ENCODE measurements around the gene PRKN. TPM values are rescaled to one million over a fixed set of nuclear protein-coding genes. Genes with fewer than 3 reads are reported as not detected.

Gene PRKN
- total RNA-seq, 1 donor from 2014 or later: 1.2 TPM

DNA sequence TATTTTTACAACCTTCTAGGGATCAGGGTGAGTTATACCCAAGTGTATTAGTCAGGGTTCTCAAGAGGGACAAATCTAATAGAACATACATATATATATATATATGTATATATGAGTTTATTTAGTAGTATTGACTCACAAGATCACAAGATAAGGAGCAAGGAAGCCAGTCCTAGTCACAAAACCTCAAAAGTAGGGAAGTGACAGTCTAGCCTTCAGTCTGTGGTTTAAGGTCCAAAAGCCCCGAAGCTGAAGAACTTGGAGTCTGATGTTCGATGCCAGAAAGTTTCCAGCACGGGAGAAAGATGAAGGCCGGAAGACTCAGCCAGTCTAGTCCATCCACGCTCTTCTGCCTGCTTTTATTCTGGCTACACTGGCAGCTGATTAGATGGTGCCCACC, 821.0 kb downstream of the PRKN start:
- H3K27me3 ChIP-seq (ENCODE audit: control insufficient read depth, insufficient read depth, low read length): no peaks in the 10 kb centered on the region
- DNase-seq (ENCODE audit: low read depth): no peak
- H3K4me3 ChIP-seq (ENCODE audit: low read depth, low read length): no peak overlapping the region
- H3K36me3 ChIP-seq (ENCODE audit: control insufficient read depth, insufficient read depth, low read length): no peaks in the 10 kb centered on the region
- TF ChIP-seq, protein P1, sequence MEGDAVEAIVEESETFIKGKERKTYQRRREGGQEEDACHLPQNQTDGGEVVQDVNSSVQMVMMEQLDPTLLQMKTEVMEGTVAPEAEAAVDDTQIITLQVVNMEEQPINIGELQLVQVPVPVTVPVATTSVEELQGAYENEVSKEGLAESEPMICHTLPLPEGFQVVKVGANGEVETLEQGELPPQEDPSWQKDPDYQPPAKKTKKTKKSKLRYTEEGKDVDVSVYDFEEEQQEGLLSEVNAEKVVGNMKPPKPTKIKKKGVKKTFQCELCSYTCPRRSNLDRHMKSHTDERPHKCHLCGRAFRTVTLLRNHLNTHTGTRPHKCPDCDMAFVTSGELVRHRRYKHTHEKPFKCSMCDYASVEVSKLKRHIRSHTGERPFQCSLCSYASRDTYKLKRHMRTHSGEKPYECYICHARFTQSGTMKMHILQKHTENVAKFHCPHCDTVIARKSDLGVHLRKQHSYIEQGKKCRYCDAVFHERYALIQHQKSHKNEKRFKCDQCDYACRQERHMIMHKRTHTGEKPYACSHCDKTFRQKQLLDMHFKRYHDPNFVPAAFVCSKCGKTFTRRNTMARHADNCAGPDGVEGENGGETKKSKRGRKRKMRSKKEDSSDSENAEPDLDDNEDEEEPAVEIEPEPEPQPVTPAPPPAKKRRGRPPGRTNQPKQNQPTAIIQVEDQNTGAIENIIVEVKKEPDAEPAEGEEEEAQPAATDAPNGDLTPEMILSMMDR (IDR thresholded peaks at IDR 0.05; ENCODE audit: insufficient read depth, low read length, poor library complexity, severe bottlenecking): no peak

DNA sequence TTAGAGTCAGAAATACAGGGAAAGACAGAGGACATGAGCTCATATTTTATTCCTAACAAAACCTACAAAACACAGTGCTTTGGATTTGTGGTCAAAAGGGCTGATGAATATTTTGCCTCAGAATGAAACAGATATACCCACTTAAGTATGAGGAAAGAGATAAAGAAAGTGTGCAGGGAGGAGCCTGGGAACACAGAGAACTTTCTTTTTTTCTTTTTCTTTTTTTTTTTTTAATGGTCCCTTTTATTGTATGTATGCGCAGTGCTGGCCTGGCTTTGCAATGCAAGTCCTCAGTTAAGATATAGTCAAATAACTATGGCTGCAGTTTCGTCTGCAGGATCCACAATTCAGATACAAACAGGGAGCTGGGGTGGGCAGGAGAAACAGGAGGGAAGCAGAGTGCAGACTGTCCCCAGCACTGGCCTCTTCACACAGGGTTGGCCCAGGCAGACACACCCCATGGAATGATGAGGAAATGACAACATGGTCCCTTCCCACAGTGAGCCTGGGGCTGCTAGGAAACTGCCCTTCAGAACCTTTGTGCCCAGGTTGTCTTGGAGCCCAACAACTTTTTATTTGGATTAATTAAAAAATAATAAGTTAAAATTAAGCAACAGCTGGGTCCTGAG, 823.9 kb downstream of the PRKN start:
- no peaks in the 10 kb centered on the region for H3K27me3 ChIP-seq (ENCODE audit: control insufficient read depth, insufficient read depth, low read length)
- H3K4me3 ChIP-seq (ENCODE audit: low read depth, low read length): no peak overlapping the region
- DNase-seq (ENCODE audit: low read depth): no peak
- TF ChIP-seq, protein P1 (IDR thresholded peaks at IDR 0.05; ENCODE audit: insufficient read depth, low read length, poor library complexity, severe bottlenecking): no peak
- H3K36me3 ChIP-seq (ENCODE audit: control insufficient read depth, insufficient read depth, low read length): no peaks in the 10 kb centered on the region

DNA sequence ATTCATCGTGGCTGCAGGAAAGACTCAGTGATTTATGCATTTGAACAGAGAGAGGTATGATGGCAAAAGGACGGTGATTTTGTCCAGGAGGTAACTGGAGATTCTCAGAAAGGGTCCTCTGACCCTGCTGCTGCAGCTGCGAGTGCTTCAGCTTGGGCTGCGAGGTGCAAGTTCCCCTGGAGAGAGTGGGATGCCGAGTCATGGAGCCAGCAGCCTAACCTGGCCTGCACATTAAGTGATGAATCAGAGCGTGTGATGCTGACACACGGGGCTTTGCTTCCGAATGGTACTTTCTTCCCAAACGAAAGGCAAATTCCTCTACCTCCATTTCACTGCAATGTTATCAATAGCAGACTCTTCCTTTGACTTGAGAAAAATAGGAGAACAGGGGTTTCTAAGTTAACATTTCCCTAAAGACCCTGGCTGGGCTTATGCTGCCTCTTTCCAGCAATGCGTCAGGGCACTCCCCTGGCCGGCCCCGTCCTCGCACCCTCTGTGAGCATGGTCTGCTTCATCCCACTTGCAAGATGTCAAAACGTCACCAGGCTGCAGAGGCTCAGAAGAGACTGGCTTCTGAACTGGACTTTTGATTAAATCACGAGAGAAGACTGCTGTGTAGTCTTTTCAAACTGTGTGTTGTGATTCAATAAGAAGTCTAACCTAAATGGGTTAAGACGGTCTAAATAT, 825.7 kb downstream of the PRKN start:
- Histone ChIP-seq H3K36me3 (ENCODE audit: control insufficient read depth, insufficient read depth, low read length) (no peaks in the 10 kb centered on the region), H3K4me3 (ENCODE audit: low read depth, low read length) (no peak overlapping the region), H3K27me3 (ENCODE audit: control insufficient read depth, insufficient read depth, low read length) (no peaks in the 10 kb centered on the region)
- TF ChIP-seq, protein P1 (IDR thresholded peaks at IDR 0.05; ENCODE audit: insufficient read depth, low read length, poor library complexity, severe bottlenecking): no peak
- no peak for DNase-seq (ENCODE audit: low read depth)

DNA sequence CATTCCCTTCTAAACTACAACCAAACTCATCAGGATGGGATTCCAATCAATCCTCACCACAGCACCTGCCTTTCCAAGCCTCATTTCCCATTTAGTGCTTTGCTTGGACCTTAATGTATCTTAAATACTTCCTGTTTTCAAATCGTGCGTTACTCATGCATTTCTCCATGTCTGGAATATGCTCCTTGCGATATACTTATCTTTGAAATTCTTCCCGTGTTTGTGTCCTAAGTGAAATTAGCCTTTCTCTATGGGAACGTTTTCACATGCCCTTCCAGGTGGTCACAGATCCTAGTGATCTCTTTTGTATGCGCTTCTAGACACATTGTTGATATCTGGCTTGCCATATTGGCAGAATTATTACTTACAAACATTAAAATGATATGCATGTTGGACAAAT, 833.1 kb downstream of the PRKN start:
- TF ChIP-seq, protein P1 (IDR thresholded peaks at IDR 0.05; ENCODE audit: insufficient read depth, low read length, poor library complexity, severe bottlenecking): no peak
- H3K4me3 ChIP-seq (ENCODE audit: low read depth, low read length): no peak overlapping the region
- H3K27me3 ChIP-seq (ENCODE audit: control insufficient read depth, insufficient read depth, low read length): no peaks in the 10 kb centered on the region
- no peaks in the 10 kb centered on the region for H3K36me3 ChIP-seq (ENCODE audit: control insufficient read depth, insufficient read depth, low read length)
- DNase-seq (ENCODE audit: low read depth): no peak

DNA sequence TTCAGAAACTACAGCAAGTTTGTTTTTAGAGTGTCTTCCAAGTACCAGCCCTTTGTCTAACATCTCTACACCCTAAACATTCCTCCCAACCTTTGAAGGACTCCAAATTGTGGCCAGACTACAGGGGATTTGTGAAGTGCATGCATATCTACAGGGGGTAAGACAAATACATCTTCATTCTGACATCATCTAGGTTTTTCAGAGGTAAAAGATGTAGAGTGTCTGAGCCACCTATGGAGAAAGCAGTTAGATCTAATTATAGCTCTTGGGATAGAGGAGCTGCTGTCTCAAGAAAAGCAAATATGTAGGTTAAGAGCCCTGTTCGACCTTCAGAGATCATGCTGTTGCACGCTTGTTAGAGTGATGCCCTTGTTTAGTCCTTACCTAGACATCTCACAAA, 836.0 kb downstream of the PRKN start:
- H3K27me3 ChIP-seq (ENCODE audit: control insufficient read depth, insufficient read depth, low read length): no peaks in the 10 kb centered on the region

More for the DNA sequence above, 836.0 kb downstream of the PRKN start:
- no peak overlapping the region for H3K4me3 ChIP-seq (ENCODE audit: low read depth, low read length)
- no peaks in the 10 kb centered on the region for H3K36me3 ChIP-seq (ENCODE audit: control insufficient read depth, insufficient read depth, low read length)
- TF ChIP-seq, protein P1 (IDR thresholded peaks at IDR 0.05; ENCODE audit: insufficient read depth, low read length, poor library complexity, severe bottlenecking): no peak
- DNase-seq (ENCODE audit: low read depth): no peak

Measured in kidney epithelial cell (primary cell).